HG03097 (cell line): ENCODE measurements around the gene KCNH1.

ENCODE experiments used
- ATAC-seq: cut with Tn5 transposase; IDR thresholded peaks from one replicate; pipeline ENCODE4 v1.9.1; 2021; ENCODE audit not compliant: unreplicated experiment, low FRiP score

The KCNH1 gene

DNA sequence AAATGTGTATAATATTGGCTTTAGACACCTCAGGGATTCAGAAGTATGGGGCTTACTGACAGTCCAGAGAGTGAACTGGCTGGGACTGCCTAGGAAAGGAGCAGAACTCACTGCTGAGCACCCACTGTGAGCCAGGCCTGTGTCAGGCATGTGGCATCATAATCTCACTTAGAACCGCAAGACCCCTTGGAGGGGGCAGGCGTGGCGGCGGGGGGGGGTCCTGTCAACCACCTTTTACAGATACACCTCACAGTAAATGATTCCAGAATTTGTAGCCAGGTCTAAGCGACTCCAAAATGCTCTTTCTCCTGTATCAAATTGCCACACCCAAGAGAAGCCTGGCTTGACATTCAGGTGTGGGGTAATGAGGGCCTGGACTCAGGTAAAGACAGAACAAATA is 235.5 kb downstream of the KCNH1 start:
- ATAC-seq: no peak

DNA sequence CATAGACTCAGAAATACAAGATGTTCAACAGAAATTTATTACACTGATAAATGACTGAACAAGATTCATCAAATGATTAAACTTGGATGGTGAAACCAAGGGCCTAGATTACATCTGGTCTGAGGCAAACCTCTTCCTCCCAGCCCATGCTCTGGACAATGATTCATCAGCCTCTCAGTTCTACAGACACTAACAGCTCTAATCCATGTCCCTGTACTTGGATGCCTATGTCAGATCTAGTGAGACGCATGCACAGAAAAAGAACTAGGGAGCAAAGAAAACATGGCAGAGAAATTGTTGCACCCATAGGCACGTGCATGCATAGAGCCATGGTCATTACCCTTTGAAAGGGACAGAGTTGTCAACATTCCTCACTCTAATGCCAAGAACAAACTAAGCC is 250.1 kb downstream of the KCNH1 start:
- ATAC-seq: no peak

DNA sequence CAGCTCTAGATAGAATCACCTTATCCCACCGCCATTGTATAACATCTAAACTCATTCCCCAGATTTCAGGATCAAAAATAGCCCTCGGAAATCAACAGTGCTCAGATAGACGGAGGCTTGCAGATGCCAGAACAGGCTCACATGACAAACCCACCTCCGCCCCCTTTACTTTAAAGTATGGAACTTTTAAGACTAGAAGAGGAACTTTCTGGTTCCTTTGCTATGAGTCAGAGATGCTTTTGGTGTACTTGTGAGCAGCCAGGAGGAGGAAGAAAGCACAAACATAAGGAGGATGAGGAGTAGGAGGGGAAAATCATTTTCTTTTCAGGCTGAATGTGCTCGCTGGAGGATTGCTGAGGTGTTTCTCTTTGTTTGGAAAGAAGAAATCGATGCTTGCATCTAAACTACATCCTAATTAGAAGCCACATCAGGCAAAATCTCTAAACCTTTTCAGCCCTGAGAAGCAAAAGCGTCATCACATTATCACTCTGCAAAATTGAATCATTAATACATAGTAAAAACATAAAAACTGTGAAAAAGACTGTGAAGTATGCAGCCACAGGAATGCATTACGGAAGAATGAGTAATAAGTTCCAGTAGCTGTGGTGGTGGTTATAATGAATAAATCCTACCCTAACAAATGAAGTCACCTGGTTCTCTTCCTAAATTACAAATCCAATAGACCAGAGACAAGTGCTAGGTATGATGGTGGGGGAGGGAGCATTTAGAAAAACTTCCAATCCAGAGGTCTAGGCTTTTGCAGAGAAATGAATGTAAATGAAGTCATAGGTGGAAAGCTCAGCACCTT is 251.3 kb downstream of the KCNH1 start:
- ATAC-seq: no peak

DNA sequence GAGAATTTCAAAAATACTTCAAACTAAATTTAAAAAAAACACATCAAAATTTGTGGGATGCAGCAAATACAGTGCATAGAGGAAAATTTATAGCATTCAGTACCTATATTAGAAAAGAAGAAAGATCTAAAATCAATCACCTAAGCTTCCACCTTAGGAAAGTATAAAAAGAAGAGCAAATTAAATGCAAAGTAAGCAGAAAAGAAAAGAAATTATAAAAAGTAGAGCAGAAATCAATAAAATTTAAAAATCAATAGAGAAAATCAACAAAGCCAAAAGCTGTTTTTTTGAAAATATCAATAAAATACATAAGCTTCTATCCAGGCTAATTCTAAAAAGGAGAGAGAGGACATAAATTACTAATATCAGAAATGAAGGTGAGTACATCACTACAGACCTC is 255.4 kb downstream of the KCNH1 start:
- ATAC-seq: no peak

DNA sequence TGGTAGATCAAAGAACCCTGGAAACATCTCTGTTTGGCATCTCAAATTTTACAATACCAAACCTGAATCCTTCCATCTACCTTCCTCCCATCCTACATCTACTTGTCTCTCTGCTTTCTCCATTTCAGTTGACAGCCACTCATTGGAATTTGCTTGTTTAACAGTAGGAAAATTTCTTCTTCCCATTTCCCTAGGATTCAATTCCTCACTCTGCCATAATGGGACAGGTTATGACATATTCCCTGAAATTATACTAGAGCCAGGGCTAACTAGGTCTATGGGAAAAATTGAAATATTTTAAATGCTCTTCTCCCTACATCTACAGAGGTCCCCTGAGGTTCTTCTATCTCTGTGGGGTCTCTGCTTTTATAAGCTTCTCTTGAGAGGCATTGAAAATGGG is 257.7 kb downstream of the KCNH1 start:
- ATAC-seq: no peak

DNA sequence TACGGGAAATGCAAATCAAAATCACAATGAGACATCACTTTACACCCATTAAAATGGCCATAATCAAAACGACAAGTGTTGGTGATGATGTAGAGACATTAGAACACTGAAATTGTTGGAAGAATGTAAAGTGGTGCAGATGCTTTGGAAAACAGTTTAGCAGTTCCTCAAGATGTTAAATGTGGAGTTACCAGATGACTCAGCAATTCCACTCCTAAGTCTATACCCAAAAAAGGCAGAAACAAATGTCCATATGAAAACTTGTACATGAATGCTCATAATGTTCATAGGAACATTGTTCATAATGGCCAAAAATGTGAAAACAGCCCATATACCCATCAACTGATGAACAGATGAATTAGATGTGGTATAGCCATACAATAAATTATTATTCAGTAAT is 267.4 kb downstream of the KCNH1 start:
- no peak for ATAC-seq

DNA sequence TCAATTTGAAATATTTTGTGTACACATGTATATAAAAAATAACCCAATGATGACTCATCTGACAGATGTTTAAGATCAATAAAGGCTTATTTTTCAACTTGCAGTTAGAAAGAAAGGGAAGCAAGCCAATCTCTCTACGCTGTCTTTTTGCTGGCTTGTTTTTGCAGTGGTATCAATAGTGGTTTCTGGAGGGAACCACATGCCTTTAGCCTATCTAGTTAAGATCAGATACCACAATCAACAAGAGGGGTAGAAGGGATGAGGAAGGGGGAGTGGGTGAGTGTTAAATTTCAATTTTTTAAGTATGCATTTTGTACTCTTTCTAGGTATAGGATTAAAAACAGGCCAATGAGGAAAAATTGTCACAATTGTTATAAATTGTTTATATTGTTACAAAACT is 276.2 kb downstream of the KCNH1 start:
- ATAC-seq: no peak

DNA sequence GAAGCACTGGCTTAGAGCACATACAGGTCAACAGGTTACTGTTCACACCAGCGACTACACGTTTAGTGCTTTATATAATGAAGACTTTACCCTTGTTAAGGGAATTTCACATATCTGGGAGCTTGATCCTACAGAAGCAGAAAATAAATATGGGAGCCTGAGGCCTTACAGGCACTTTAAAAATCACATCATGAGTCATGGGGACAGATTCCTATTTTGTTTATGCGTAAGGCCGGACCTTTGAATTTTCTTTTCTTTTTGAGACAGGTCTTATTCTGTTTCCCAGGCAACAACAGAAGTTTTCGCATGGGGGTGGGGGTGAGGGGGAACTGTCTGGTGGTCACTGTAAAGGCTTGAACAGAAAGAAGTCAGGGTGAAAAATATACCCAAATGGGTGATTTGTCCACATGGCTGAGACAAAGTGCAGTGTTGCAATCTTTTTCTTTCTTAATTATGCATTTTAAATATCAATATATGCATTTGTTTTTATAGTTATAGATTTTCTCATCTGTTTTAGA is 276.7 kb downstream of the KCNH1 start:
- ATAC-seq: no peak

DNA sequence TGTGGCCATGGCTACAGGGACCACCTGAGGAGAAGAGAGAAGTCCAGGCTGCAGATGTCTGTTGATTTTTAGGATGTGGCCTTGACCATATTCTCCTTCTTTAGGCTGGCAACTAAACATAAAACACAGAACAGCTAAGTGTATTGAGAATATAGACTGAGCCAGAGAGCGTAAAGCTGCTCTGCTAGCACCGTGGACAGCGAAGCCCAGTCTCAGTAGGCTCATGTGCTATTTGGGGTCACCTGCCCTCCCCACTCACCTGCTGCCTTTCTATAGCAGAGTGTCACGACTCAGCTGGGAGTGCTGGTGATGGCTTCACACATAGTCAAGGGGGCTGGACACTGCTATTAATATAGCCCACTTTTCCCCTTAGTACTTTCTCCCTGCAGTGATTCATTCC is 278.5 kb downstream of the KCNH1 start:
- no peak for ATAC-seq

DNA sequence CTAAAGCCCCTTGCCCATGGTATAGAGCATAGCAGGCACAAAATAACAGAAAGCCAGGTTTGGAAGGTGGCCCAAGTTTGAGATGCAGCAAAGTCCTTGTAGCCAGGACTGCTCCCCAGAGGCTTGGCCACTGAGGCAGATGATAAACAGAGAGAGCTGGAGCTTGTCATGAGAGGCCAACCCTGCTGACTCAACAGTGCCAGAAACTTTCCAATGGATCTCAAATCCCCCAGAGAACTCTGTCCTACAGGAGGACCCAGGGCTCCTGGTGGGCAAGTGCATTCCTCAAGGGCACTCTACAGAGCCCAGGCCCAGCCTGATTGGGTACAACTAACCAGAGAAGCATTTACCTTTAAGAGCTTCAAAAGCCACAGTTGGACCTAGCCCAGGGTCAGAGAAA is 280.7 kb downstream of the KCNH1 start:
- ATAC-seq: no peak

DNA sequence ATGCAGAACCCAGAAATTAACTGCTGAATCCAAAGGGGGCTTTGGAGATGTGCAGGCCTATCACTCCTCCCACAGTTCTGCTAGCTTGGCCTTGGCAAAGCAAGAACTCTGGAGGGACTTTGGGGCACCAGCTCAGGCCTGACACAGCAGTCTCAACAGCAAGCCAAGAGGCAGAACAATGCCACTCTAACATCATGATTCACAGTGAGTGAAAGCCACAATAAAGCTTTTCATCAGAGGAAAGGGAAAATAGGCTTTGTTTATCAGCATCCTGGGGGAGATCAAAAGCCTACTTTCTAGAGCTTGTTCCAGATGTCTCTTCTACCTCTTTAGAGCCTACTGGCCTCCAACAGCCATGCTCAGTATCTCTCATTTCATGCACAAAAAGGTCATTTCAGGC is 283.4 kb downstream of the KCNH1 start:
- no peak for ATAC-seq

DNA sequence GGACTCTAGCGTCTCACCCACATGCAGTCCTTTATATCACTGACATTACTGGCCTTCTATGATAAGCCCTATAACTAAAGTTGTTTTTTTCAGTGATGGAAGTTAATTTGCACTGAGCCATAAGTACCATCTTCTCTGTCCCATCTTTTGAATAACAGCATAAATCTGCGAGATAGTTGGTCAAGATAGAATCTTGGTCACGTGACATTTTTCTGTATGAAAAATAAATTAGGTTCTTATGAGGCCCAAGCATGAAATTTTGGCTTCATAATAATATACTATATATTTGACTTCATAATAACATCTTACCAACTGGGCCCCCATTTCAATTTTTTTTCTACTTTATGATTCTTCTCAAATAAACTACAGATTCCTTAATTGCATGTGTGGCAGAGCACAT is 285.5 kb downstream of the KCNH1 start:
- ATAC-seq: no peak

DNA sequence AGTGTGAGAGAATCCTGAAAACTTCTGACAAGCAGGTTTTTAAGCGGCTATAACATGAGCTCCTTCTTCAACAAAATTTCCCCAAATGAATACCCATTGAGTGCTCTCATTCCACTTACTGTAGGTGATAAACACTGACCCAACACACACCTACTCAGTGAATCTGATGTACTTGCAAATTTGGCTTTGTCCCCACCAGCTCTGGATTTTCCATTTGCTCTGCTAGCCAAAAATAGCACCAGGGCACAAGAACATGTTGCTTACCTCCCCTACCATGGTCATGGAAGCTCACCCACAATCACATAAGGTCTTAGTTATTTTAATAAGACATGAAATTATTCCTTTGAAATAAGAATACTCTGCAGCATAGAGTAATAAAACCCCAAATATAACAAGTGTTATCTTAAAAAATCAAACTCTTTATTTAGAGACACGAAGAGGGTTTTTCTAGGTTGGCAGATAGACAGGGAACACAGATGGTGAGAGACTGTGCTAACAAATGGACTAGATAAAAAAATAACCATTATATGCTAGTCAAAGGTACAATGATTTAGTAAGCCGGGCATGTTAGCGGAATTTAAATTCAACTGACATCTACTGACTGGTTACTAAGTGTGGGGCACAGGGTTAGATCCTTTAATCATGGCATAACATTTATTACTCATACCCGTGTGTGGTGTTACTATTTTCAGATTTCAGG is 291.9 kb downstream of the KCNH1 start:
- ATAC-seq: no peak

DNA sequence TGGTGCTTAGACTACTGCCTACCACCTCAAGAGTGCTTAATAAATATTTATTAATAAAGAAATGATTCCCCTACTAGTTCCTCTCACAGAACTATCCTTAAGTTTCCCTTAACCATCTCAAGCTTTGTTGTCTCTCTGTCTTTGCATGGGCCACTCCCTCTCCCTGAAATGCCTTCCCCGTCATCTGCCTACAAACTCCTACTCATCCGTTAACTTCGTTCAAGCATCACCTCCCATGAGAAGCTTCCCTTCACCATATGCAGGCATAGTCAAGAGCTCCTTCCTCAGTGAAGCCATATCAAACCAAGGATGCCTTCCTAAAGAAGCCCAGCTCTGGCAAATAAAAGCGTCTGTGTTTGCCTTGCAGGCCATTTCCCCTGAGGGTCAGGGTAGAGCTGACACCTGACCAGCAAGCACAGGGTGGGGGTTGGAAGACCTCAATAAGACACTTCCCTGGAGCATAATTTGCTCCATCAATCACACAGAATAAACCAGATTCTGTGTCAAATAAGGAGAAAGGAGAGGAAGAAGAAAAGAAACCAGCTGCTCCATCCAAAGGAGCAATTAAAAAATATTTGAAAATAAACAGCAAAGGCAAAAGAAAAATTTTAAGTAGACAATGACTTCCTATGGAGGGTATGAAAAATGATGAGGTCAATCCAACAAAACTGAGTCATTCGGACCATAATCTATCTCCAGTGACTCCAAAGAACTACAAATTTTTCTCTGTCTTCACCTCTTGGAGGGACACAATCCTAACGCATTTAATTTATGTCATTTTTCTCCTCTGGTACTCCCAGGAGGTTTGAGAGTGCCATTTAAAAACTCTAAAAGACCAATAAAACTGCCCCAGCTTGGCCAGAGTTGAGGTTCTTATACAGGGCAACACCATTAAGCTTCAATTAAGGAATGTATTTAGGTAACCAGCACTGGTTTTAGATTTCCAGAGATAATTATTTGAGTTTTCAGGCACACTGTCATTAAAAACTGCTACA is 303.6 kb downstream of the KCNH1 start:
- no peak for ATAC-seq

DNA sequence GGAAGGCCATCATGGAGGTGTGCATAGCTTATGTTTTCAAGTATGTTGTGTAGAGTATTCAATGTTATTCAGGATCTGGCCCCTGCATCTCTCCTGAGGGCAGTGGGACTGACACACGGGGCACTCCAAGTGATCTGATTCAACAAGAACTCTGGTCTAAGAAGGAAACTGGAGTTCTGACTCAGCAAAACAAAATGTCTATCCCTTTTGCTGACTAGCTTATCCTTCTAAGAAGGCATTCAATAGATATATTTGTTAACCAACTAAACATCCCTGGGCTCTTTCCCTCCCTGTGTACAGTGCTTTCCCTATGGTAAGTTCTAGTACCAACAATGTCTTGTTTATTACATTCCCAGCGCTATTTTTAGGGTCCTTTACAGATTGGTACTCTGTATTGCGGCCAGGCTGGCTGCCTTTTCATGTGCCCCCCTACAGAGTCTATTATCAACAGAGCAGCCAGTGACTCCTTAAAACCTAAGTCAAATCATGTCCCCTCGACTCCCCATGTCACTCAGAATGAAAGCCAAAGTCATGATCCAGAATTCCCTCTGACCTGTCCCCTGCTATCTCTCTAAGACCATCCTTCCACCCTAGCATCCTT is 304.9 kb downstream of the KCNH1 start:
- no peak for ATAC-seq

DNA sequence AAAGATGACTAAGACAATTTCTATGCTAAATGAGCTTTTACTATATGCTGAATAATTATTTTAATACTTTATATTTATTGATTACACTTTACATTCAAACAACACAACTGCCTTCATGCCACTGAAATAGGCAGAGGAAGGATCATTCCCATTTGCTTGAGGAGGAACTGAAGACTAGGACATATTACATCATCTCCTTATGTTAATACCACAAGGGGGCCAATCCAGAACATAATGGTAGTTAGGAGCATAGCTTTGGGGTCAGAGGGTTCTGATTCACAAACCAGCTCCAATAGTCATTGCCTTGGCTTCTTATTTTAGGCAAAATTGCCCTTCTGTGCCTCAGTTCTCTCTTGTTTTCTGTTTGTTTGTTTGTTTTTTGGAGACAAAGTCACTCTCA is 306.5 kb downstream of the KCNH1 start:
- ATAC-seq: no peak

DNA sequence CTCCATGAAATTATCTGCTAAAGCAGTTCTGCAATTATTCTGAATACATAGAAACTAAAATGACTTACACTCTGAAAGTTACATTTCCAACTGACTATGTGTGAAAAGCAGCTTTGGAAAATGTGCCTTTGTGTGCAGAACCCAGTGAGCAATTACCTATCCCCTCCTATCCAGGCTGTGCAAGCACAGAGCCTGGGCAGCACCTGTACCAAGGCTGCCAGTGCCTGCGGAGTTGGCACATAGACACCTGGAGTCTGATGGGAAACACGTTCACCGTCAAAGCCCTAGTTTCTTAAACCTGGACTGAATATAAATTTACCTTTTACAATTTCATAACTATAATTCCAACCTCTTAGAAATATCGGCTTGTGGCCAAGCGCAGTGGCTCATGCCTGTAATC is 307.3 kb downstream of the KCNH1 start:
- ATAC-seq: no peak

DNA sequence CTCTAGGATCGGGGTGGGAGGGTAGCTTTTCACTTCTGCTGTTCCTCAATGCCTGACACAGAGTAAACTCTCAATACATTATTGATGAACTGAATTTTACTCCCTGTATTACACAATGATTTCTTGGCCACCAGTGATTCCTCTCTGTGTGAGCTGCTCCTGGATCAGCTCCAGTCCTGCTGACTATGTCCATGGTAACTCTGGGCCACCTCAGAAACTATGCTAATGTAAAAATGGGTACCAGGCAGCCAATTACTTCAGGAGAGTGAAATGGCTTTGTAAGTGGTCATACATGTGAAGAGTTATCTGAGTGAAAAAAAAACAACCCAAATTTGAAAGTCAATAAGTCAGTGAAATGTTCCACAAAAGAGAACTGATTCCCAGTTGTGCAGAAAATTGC is 311.0 kb downstream of the KCNH1 start:
- ATAC-seq: no peak

DNA sequence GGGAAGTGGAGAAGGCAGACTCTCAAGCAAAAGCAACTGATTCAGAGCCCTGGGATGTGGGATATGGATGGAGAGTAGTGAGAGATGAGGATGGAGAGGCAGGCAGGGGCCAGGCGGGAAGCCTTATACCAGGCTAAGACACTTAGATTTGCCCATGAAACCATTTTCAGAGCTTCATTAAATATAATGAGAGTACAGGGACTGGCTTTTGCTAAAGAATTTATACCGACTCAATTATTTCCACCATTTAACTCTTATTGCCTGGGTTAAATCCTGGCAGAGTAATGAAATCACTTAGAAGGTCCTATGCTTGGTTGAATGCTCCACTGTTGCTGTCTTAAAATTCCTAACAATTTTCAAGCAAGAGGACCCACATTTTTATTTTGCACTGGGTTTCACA is 311.7 kb downstream of the KCNH1 start:
- ATAC-seq: no peak

DNA sequence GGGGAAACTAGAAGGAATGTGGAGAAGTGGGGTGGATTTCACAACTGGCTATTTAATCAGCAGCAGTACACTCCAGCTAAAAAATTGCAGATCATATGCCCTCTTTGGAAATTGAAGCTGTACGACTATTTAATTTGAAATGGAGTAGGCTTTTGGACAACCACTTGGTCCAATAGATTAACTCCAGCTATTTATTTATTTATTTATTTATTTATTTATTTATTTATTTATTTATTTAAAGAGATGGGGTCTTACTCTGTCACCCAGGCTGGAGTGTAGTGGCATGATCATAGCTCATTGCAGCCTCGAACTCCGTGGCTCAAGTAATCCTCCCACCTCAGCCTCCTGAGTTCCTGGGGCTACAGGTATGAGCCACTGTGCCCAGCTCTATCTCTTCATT is 312.3 kb downstream of the KCNH1 start:
- no peak for ATAC-seq

DNA sequence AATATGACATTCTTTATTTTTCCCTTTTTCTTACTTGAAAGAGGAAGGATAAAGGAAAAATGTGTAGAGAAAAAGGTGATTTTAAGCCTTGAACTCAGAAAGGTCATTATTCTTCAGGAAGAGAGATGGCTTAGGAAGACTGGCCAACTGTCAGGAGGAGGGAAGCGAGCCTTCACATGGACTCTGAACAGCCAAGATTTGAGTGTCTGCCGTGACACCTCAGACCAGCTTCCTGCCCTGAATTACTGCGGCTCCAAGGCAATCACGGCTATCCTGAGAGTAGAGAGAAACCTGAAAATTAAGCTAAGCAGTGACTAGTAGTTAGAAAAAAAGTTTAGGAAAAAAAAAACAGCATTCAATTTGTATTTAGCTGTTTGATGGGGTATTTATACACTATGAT is 314.7 kb downstream of the KCNH1 start:
- ATAC-seq: no peak
